Activated B cell treated with CpG ODN at 0.5 μM for 24 hours (primary cell): ENCODE measurements around the gene GNAZ. TPM values are rescaled to one million over a fixed set of nuclear protein-coding genes. Genes with fewer than 3 reads are reported as not detected.

ENCODE experiments used
- ATAC-seq: fragments of 200-7000 bp; cut with Tn5 transposase; one replicate; pipeline ENCODE4 v1.10.0; 2021; ENCODE audit warnings: low read depth, mild to moderate bottlenecking, moderate library complexity
- CTCF ChIA-PET: fragments of 350-600 bp; sonication (Branson Sonifier 250); formaldehyde crosslinking; loops from one replicate; lab custom pipeline; 2021; ENCODE audit warnings: antibody characterized with exemption; lab: Charles Lee
- POLR2A ChIA-PET: fragments of 350-600 bp; sonication (Branson Sonifier 250); formaldehyde crosslinking; loops from one replicate; lab custom pipeline; 2021; ENCODE audit warnings: antibody characterized with exemption; lab: Charles Lee
- DNase-seq: peaks from one replicate; pipeline ENCODE4 v3.0.0; 2022
- H3K27ac Mint-ChIP-seq: one replicate; pipeline ENCODE4 v1.8.0; 2020; ENCODE audit warnings: mixed read lengths
- H3K27me3 Mint-ChIP-seq: one replicate; pipeline ENCODE4 v1.8.0; 2021; ENCODE audit warnings: mixed read lengths
- H3K36me3 Mint-ChIP-seq: one replicate; pipeline ENCODE4 v1.8.0; 2021; ENCODE audit warnings: low read depth, mixed read lengths
- H3K4me1 Mint-ChIP-seq: one replicate; pipeline ENCODE4 v1.8.0; 2021; ENCODE audit warnings: mixed read lengths
- H3K4me3 Mint-ChIP-seq: one replicate; pipeline ENCODE4 v1.8.0; 2020; ENCODE audit warnings: mild to moderate bottlenecking, mixed read lengths
- H3K9me3 Mint-ChIP-seq: one replicate; pipeline ENCODE4 v1.8.0; 2020; ENCODE audit warnings: mixed read lengths
- CTCF ChIP-seq: fragments of 200-600 bp; IDR thresholded peaks from one replicate; pipeline ENCODE4 v1.8.0; 2022; ENCODE audit warnings: antibody characterized with exemption, mild to moderate bottlenecking
- intact Hi-C: fragments of 100-400 bp; cut with micrococcal nuclease; formaldehyde crosslinking; loops from one replicate; pipeline ENCODE4 v1.15.1; 2024
- total RNA-seq: library from RNA; stranded (reverse); gene quantifications from 2 replicates; pipeline ENCODE4 v1.2.3, GENCODE V29; 2022

The GNAZ gene
- total RNA-seq, 1 donor from 2014 or later, result 12.2 TPM

GRCh38 chr22:23161574-23161973, 91.3 kb downstream of the GNAZ start:
- Mint-ChIP-seq H3K27ac (no peak overlapping the region), H3K36me3 (no peaks in the 10 kb centered on the region), H3K27me3 (no peaks in the 10 kb centered on the region), H3K9me3 (no peaks in the 10 kb centered on the region), H3K4me1 (peaks cover 3% of the 10 kb centered on the region), H3K4me3 (no peak overlapping the region)
- POLR2A ChIA-PET, result no interaction called here
- ATAC-seq, result no peak
- TF ChIP-seq CTCF, result no peak
- intact Hi-C loops, result no loop called here
- CTCF ChIA-PET, result no interaction called here
- no peak for DNase-seq

GRCh38 chr22:23163665-23164064, 93.3 kb downstream of the GNAZ start:
- Mint-ChIP-seq H3K36me3 (no peaks in the 10 kb centered on the region), H3K27me3 (no peaks in the 10 kb centered on the region), H3K4me1 (no peaks in the 10 kb centered on the region), H3K27ac (no peak overlapping the region), H3K9me3 (no peaks in the 10 kb centered on the region), H3K4me3 (no peak overlapping the region)
- ATAC-seq (no peak), DNase-seq (no peak)
- intact Hi-C loops, result no loop called here
- POLR2A ChIA-PET, result no interaction called here
- no peak for TF ChIP-seq CTCF
- CTCF ChIA-PET, result interaction anchor here (1.2 to 1.3 kb wide), 2 partner anchors 126 to 204 kb away, joined by 3 read pairs; no protein-coding TSS in a partner anchor

GRCh38 chr22:23164091-23164490, 93.8 kb downstream of the GNAZ start:
- ChIA-PET POLR2A (no interaction called here), CTCF (interaction anchor here (1.2 to 1.3 kb wide), 2 partner anchors 126 to 204 kb away, joined by 3 read pairs; no protein-coding TSS in a partner anchor)
- no peak overlapping the region for H3K4me3 Mint-ChIP-seq
- no peaks in the 10 kb centered on the region for H3K4me1 Mint-ChIP-seq
- ATAC-seq (no peak), DNase-seq (no peak)
- no peaks in the 10 kb centered on the region for H3K27me3 Mint-ChIP-seq
- H3K9me3 Mint-ChIP-seq, result no peaks in the 10 kb centered on the region
- no peak overlapping the region for H3K27ac Mint-ChIP-seq
- TF ChIP-seq CTCF, result no peak
- intact Hi-C loops, result no loop called here
- no peaks in the 10 kb centered on the region for H3K36me3 Mint-ChIP-seq

- DNase-seq (no peak), ATAC-seq (no peak)
- Mint-ChIP-seq H3K36me3 (no peaks in the 10 kb centered on the region), H3K9me3 (no peaks in the 10 kb centered on the region), H3K4me1 (no peaks in the 10 kb centered on the region), H3K27ac (no peak overlapping the region), H3K27me3 (no peaks in the 10 kb centered on the region), H3K4me3 (no peak overlapping the region)
- ChIA-PET CTCF (no interaction called here), POLR2A (no interaction called here)
- intact Hi-C loops, result no loop called here
- no peak for TF ChIP-seq CTCF
These were observed 95.9 kb downstream of the GNAZ start for GRCh38 chr22:23166042-23166831.

- POLR2A ChIA-PET, result no interaction called here
- Mint-ChIP-seq H3K4me3 (no peak overlapping the region), H3K9me3 (no peaks in the 10 kb centered on the region), H3K27ac (no peak overlapping the region), H3K4me1 (no peaks in the 10 kb centered on the region), H3K36me3 (no peaks in the 10 kb centered on the region), H3K27me3 (no peaks in the 10 kb centered on the region)
- ATAC-seq, result no peak
- CTCF ChIA-PET, result interaction anchor here (1.6 kb wide), 1 partner anchor 10 kb away, joined by 7 read pairs; no protein-coding TSS in a partner anchor
- no peak for DNase-seq
- TF ChIP-seq CTCF, result no peak
- intact Hi-C loops, result no loop called here
These were observed 96.7 kb downstream of the GNAZ start for GRCh38 chr22:23166841-23167616.
